ENCODE measurements around the gene CSHL1.
"Not testable (repeated sequence)": the region's sequence is repeated elsewhere in the genome, so short reads cannot be mapped to it uniquely, and the experiment has no call there.

The CSHL1 gene

GRCh38 chr17:63889026-63889848 is 21.8 kb downstream of the CSHL1 start:
- peak in 20 of 51 donors; percentile 2 to 46 (median 14) for DNase-seq

- not testable (repeated sequence) for DNase-seq
Measured at GRCh38 chr17:63885119-63885518, 25.9 kb downstream of the CSHL1 start.

- not testable (repeated sequence) for DNase-seq
Measured at GRCh38 chr17:63882626-63883126, 28.4 kb downstream of the CSHL1 start.

GRCh38 chr17:63881935-63882601 is 29.0 kb downstream of the CSHL1 start, which contains the start of gene GH2:
Gene GH2, minus strand, starts transcription at chr17:63881944. Its CDS starts 143 bp downstream, at chr17:63881801.
- peak in 2 of 51 donors; percentile 3 to 24 for DNase-seq

- not testable (repeated sequence) for DNase-seq
Measured at GRCh38 chr17:63881337-63881736, 29.7 kb downstream of the CSHL1 start.

GRCh38 chr17:63880706-63881105 is 30.4 kb downstream of the CSHL1 start:
- no peak for DNase-seq

GRCh38 chr17:63878413-63878812 is 32.6 kb downstream of the CSHL1 start:
- not testable (repeated sequence) for DNase-seq

GRCh38 chr17:63874693-63875092 is 36.4 kb downstream of the CSHL1 start:
- DNase-seq = not testable (repeated sequence)

GRCh38 chr17:63874061-63874626 is 36.9 kb downstream of the CSHL1 start:
- DNase-seq = not testable (repeated sequence)

GRCh38 chr17:63873577-63873976 is 37.5 kb downstream of the CSHL1 start, which contains the start of gene CSH2:
Gene CSH2, minus strand, starts transcription at chr17:63873677. Its CDS starts 63 bp downstream, at chr17:63873614.
- not testable (repeated sequence) for DNase-seq

- peak in 1 of 51 donors; percentile 28 for DNase-seq
Measured at GRCh38 chr17:63871646-63872365, 39.3 kb downstream of the CSHL1 start.

GRCh38 chr17:63870292-63870665 is 40.8 kb downstream of the CSHL1 start:
- not testable (repeated sequence) for DNase-seq

GRCh38 chr17:63869491-63870291 is 41.4 kb downstream of the CSHL1 start:
- DNase-seq = not testable (repeated sequence)

GRCh38 chr17:63866625-63867024 is 44.4 kb downstream of the CSHL1 start:
- not testable (repeated sequence) for DNase-seq
